ENCODE data around the gene MAN1A1. TPM values are rescaled to one million over a fixed set of nuclear protein-coding genes. Genes with fewer than 3 reads are reported as not detected.

The MAN1A1 gene
- polyA plus RNA-seq, 2 of the 4 experiments (the other 2 are of a cell fraction) = 0.05 TPM; not detected in 1

DNA sequence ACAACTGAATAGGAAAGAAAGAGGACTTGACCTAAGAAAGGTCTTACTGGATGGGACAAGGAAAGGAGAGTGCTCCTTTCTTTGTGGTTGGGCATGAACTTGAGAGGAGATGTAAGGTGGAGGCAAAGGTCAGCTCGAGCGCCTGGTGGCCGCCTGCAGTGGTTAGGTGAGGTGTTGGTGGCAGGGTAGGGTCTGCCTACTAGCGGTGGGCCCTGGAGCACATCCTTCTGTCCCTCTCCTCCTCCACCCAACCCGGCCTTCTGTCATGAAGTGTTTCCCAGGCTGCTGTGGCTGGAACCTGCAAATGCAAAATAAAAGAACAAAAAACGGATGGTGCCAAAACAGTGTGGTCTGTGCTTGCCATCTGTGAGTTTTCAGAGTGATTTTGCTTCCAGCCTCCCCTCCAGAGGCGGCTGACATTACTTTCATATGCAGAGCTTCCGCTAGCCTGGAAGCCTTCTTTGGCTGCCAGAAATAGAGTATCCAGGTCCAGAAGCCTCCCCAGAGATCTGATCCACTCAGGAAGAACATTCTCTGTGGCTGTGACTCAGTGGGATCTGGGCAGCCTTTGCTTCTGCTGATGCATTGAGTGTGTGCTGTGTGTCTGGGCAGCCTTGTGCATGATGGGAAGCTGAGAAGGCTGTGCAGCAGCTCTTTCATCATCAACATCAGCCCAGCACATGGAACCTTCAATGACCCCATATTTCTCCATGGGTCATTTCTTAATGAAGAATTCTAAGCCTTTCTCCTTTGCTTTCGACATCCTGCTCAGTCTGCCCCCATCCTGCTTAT lies 191.3 kb downstream of the MAN1A1 start:
- WGBS (ENCODE audit: missing lambda C conversion rate) = 19% methylated on average over 9 of the region's 9 CpGs
- DNase-seq (ENCODE audit: low read depth in 1 of 2, low spot score in 1 of 2) = no peak
- Histone ChIP-seq H3K4me3 (no peak overlapping the region), H3K4me2 (no peak overlapping the region), H3K27ac (no peak overlapping the region), H3K9me3 (no peaks in the 10 kb centered on the region), H3K4me1 (no peaks in the 10 kb centered on the region)
- CTCF ChIA-PET = interaction anchor here (0.8 kb wide), 2 partner anchors 13 to 20 kb away, joined by 3 read pairs; no protein-coding TSS in a partner anchor
- no peak for FAIRE-seq
- POLR2A ChIA-PET = no interaction called here
- no peak for TF ChIP-seq MYC (IDR thresholded peaks at IDR 0.05; ENCODE audit: borderline replicate concordance, low read length)
- no peak for TF ChIP-seq SREBF2 (IDR thresholded peaks at IDR 0.05)
- no peak for TF ChIP-seq MAFK (IDR thresholded peaks at IDR 0.05; ENCODE audit: partially characterized antibody)
- TF ChIP-seq, protein P1, sequence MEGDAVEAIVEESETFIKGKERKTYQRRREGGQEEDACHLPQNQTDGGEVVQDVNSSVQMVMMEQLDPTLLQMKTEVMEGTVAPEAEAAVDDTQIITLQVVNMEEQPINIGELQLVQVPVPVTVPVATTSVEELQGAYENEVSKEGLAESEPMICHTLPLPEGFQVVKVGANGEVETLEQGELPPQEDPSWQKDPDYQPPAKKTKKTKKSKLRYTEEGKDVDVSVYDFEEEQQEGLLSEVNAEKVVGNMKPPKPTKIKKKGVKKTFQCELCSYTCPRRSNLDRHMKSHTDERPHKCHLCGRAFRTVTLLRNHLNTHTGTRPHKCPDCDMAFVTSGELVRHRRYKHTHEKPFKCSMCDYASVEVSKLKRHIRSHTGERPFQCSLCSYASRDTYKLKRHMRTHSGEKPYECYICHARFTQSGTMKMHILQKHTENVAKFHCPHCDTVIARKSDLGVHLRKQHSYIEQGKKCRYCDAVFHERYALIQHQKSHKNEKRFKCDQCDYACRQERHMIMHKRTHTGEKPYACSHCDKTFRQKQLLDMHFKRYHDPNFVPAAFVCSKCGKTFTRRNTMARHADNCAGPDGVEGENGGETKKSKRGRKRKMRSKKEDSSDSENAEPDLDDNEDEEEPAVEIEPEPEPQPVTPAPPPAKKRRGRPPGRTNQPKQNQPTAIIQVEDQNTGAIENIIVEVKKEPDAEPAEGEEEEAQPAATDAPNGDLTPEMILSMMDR (IDR thresholded peaks at IDR 0.05) = no peak
- no peak for TF ChIP-seq NFE2L2 (conservative IDR thresholded peaks at IDR 0.05; ENCODE audit: low read length)
- no peak for TF ChIP-seq EHF (CRISPR knock-in tag; IDR thresholded peaks at IDR 0.05)
- no peak for TF ChIP-seq ZFP36 (IDR thresholded peaks at IDR 0.05; ENCODE audit: borderline replicate concordance, partially characterized antibody)
- no peak for TF ChIP-seq CEBPB (IDR thresholded peaks at IDR 0.05)
- no peak for TF ChIP-seq HOXA7 (CRISPR knock-in tag; IDR thresholded peaks at IDR 0.05)
- TF ChIP-seq, protein P2, sequence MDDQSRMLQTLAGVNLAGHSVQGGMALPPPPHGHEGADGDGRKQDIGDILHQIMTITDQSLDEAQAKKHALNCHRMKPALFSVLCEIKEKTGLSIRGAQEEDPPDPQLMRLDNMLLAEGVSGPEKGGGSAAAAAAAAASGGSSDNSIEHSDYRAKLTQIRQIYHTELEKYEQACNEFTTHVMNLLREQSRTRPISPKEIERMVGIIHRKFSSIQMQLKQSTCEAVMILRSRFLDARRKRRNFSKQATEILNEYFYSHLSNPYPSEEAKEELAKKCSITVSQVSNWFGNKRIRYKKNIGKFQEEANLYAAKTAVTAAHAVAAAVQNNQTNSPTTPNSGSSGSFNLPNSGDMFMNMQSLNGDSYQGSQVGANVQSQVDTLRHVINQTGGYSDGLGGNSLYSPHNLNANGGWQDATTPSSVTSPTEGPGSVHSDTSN (IDR thresholded peaks at IDR 0.05) = no peak
- ATAC-seq = no peak

DNA sequence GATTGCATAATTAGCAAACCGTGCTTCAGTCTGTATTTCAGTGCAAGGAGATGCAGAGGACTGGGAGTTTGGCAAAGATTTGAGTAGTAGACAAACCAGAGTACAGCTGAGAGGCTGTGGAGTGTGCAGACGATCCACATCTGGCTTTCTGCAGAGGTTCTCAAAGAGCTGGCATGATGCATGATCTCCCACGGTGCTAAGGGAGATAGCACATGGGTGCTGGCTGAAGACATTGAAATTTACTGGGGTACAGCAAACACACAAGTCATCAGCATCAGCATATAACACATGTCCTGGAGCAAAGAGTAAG lies 192.1 kb downstream of the MAN1A1 start:
- ChIA-PET CTCF (no interaction called here), POLR2A (no interaction called here)
- TF ChIP-seq RCOR1 (IDR thresholded peaks at IDR 0.05; ENCODE audit: low read depth, low read length) = no peak
- TF ChIP-seq, protein P3, sequence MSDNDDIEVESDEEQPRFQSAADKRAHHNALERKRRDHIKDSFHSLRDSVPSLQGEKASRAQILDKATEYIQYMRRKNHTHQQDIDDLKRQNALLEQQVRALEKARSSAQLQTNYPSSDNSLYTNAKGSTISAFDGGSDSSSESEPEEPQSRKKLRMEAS (IDR thresholded peaks at IDR 0.05) = no peak
- TF ChIP-seq FOXS1 (CRISPR knock-in tag; IDR thresholded peaks at IDR 0.05) = no peak
- no peak for TF ChIP-seq BHLHE40 (IDR thresholded peaks at IDR 0.05; ENCODE audit: low read depth, low read length)
- TF ChIP-seq CBX8 (IDR thresholded peaks at IDR 0.05) = no peak
- no peak for TF ChIP-seq FOSB (CRISPR knock-in tag; IDR thresholded peaks at IDR 0.05)
- TF ChIP-seq GATA3 (IDR thresholded peaks at IDR 0.05; ENCODE audit: borderline replicate concordance) = no peak
- TF ChIP-seq, protein P4, sequence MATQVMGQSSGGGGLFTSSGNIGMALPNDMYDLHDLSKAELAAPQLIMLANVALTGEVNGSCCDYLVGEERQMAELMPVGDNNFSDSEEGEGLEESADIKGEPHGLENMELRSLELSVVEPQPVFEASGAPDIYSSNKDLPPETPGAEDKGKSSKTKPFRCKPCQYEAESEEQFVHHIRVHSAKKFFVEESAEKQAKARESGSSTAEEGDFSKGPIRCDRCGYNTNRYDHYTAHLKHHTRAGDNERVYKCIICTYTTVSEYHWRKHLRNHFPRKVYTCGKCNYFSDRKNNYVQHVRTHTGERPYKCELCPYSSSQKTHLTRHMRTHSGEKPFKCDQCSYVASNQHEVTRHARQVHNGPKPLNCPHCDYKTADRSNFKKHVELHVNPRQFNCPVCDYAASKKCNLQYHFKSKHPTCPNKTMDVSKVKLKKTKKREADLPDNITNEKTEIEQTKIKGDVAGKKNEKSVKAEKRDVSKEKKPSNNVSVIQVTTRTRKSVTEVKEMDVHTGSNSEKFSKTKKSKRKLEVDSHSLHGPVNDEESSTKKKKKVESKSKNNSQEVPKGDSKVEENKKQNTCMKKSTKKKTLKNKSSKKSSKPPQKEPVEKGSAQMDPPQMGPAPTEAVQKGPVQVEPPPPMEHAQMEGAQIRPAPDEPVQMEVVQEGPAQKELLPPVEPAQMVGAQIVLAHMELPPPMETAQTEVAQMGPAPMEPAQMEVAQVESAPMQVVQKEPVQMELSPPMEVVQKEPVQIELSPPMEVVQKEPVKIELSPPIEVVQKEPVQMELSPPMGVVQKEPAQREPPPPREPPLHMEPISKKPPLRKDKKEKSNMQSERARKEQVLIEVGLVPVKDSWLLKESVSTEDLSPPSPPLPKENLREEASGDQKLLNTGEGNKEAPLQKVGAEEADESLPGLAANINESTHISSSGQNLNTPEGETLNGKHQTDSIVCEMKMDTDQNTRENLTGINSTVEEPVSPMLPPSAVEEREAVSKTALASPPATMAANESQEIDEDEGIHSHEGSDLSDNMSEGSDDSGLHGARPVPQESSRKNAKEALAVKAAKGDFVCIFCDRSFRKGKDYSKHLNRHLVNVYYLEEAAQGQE (IDR thresholded peaks at IDR 0.05) = no peak
- TF ChIP-seq, protein P5, sequence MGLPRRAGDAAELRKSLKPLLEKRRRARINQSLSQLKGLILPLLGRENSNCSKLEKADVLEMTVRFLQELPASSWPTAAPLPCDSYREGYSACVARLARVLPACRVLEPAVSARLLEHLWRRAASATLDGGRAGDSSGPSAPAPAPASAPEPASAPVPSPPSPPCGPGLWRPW (IDR thresholded peaks at IDR 0.05) = no peak
- Histone ChIP-seq H3K4me2 (no peak overlapping the region), H3K4me1 (no peaks in the 10 kb centered on the region), H3K27ac (no peak overlapping the region), H3K4me3 (no peak overlapping the region), H3K9me3 (no peaks in the 10 kb centered on the region)
- DNase-seq (ENCODE audit: low read depth in 1 of 2, low spot score in 1 of 2) (no peak), FAIRE-seq (no peak), ATAC-seq (no peak)
- WGBS (ENCODE audit: missing lambda C conversion rate) = 0% methylated on average over 2 of the region's 3 CpGs
